GM18505 (cell line): Measurements from ENCODE around the gene NPFF.

ENCODE experiments used
- ATAC-seq: cut with Tn5 transposase; IDR thresholded peaks from one replicate; pipeline ENCODE4 v1.9.1; 2021; ENCODE audit not compliant: unreplicated experiment
- POLR2A ChIP-seq: IDR thresholded peaks from 4 replicates; pipeline ENCODE4 v1.6.1; 2011; ENCODE audit warnings: borderline replicate concordance; ENCODE audit not compliant: insufficient read depth, insufficient read length; ENCODE audit errors: extremely low read depth

Gene NPFF

GRCh38 chr12:53530061-53530460 lies 22.8 kb upstream of the NPFF start:
- no peak for ATAC-seq
- no peak for TF ChIP-seq POLR2A

- no peak for TF ChIP-seq POLR2A
- no peak for ATAC-seq
Observed at GRCh38 chr12:53524476-53524875, 17.2 kb upstream of the NPFF start.

DNA sequence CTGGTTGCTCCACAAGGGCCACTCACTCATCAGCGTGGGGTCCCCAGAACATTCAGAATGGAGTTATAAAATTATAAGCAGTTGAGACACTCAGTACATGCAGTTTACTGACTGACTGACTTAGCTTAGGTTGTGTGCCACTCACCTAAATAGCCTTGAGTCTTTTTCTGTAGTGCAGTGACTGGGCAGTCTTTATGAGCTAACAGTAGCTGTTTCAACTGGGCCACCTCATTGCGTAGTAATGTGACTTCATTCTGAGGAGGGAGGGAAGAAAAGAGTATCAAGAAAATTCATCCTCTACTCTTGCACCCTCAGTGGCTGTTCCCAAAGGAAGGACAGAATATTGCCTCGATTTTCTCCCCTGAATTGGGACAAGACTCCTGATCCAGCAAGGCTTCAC lies 15.8 kb upstream of the NPFF start:
- no peak for TF ChIP-seq POLR2A
- no peak for ATAC-seq

- ATAC-seq = no peak
- TF ChIP-seq POLR2A = no peak
Observed at GRCh38 chr12:53518381-53518780, 11.1 kb upstream of the NPFF start.

DNA sequence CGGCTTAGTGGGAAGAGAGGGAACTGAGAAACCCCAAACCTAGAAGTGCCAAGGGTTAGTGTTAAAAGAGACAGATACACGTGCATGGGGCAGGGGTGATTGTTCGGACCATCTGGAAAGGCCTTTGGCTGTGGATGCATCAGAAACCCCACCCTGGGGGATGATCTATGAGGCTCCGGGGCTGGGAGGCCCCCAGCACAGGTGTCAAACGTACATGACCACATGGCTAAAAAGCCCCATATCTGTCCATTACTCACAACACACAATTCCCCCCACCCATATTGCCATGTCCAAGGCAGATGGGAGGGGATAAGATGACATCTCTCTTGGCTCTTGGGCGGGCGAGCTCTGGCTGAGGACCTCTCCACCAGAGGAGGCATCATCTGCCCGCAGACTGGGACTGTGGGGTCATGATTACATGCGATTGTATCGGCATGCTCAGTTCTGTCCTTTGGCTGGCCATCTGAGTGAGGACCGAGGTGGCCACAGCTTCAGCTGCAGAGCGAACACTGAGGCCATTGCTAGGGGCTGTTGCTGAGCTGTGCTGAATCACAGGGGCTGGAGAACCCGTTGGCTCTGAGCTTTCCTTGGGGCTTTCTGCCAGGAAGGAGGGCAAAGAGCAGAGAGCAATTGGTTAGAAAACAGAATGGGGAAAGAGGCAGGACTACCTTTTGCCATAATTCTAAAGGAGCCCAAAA lies 9.6 kb upstream of the NPFF start:
- TF ChIP-seq POLR2A = no peak
- no peak for ATAC-seq

GRCh38 chr12:53515291-53515680 lies 8.0 kb upstream of the NPFF start:
- TF ChIP-seq POLR2A = no peak
- ATAC-seq = no peak

DNA sequence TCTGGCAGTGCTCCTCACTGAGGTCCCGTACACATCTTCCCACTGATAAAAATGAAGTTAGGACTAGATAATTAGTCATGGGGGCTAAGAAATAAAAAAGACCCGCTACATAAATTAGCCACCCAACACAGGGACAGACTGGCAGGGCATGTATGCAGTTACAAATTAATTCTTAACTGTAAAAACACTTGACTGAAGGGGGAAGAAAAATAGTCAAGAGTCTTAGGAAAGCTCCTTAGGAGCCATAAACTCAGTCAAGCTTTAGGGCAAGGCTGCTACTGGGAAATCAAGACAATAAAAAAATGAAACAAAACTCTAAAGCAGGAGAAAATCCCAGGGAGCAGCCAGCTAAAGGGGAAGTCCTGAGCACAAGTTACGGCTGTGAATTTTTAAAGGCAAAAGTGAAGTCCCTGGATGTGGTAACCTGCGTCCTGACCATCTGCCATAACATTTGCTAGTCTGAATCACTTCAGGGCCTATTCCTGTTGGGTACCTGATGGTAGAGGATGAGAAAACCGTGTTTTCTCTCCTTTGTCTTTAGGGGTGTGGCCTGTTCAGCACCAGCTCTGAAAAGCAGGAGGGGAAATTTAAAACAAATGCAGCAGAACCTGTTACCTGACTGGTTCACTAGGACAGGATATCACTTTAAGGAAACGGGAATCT lies 7.5 kb upstream of the NPFF start:
- no peak for ATAC-seq

DNA sequence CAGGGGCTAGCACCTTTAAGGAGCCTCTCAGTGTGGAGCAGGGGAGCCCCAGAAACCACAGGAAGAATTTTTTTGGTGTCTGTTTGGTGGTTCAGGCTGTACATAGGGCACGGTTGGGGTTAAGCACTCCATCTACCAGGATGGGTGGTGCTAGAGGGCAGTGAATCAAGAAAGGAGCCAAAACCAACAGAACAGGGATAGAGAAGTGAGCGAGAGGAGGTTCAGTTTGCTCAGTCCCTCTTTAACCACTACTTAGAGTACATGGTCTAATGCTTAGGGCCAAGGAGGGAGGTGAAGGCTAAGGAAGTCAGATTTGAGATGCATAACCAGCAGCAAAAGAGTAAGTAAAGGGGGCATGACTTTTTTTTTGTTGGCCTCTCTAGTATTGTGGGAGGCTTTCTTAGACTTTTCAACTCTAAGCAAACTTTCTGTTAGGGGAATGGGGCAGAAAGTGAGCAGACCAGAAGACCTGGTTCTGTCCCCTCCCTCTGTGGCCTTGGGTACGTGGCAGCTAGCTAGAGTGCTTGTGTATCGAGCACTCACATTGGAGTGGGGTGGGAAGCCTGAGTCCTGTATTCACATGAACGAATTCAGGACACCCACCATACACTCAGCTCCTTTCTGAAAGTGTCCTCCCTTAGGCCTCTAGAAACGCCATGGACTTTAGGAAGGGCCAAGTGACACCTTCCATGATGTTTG lies 6.6 kb upstream of the NPFF start:
- ATAC-seq = no peak

More for the DNA sequence above, 7.5 kb upstream of the NPFF start:
- TF ChIP-seq POLR2A = no peak

DNA sequence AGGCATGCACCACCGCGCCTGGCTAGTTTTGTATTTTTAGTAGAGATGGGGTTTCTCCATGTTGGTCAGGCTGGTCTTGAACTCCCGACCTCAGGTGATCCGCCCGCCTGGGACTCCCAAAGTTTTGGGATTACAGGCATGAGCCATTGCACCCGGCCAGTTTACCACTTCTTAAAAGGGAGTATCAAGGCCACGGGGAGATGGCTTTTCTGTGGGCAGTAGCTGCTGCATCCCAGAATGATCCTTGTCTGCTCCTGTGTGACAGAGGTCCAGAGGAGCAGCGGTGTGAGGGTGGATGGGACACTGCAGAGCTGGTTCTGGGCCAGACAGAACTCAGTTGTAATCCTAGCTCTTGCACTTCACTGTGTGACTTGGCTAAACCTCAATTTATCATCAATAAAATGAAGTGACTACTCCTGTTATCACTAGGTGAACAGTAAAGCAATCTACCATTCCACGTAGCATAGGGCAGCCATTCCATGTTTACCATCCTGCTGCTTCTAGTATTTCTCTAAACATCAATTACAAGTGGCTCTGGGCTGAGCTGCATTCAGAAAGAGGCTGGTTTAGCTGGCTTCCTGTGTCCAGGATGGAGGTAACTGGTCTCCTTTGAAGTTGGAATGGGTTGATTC lies 3.0 kb upstream of the NPFF start:
- no peak for ATAC-seq
- TF ChIP-seq POLR2A = no peak

More for the DNA sequence above, 6.6 kb upstream of the NPFF start:
- no peak for TF ChIP-seq POLR2A

- TF ChIP-seq POLR2A = no peak
- peak; percentile 84 for ATAC-seq
Observed at GRCh38 chr12:53508534-53509170, 1.4 kb upstream of the NPFF start.

DNA sequence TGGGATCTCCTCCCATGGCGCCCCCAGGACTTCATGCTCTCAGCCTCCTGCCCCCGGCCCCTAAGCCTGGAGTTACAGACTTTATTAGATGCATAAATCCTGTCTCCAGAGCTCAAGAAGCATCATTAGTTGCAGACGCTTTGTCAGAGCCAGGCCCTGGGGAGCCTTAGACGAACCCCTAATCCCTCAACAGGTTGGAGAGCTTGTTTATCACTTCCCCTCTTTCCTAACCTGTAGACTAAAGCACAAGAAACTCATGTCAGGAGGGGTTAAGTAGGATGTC lies 260 bp upstream of the NPFF start:
- TF ChIP-seq POLR2A = no peak
- ATAC-seq = no peak

GRCh38 chr12:53506450-53506785 lies 866 bp downstream of the NPFF start:
- ATAC-seq = no peak
- TF ChIP-seq POLR2A = no peak
